ENCODE data around the gene PTCH2.
"Not testable (repeated sequence)": the region's sequence is repeated elsewhere in the genome, so short reads cannot be mapped to it uniquely, and the experiment has no call there.

The PTCH2 gene

GRCh38 chr1:44839576-44839975 lies 3.5 kb downstream of the PTCH2 start:
- in situ Hi-C loops (cut with MboI; ENCODE audit: low sequenced_read_pairs) = no loop called here

- in situ Hi-C loops (cut with MboI; ENCODE audit: low sequenced_read_pairs) = not testable (repeated sequence)
Measured at GRCh38 chr1:44838294-44838693, 4.8 kb downstream of the PTCH2 start.

- in situ Hi-C loops (cut with MboI; ENCODE audit: low sequenced_read_pairs) = no loop called here
Measured at GRCh38 chr1:44835738-44836675, 7.0 kb downstream of the PTCH2 start.

GRCh38 chr1:44834328-44834727 lies 8.7 kb downstream of the PTCH2 start:
- in situ Hi-C loops (cut with MboI; ENCODE audit: low sequenced_read_pairs) = no loop called here

- in situ Hi-C loops (cut with MboI; ENCODE audit: low sequenced_read_pairs) = no loop called here
Measured at GRCh38 chr1:44832056-44832705, 10.9 kb downstream of the PTCH2 start.

GRCh38 chr1:44831516-44831915 lies 11.5 kb downstream of the PTCH2 start:
- in situ Hi-C loops (cut with MboI; ENCODE audit: low sequenced_read_pairs) = no loop called here

GRCh38 chr1:44830900-44831304 lies 12.2 kb downstream of the PTCH2 start:
- in situ Hi-C loops (cut with MboI; ENCODE audit: low sequenced_read_pairs) = no loop called here

- in situ Hi-C loops (cut with MboI; ENCODE audit: low sequenced_read_pairs) = no loop called here
Measured at GRCh38 chr1:44829506-44830384, 13.3 kb downstream of the PTCH2 start.

GRCh38 chr1:44828841-44829440 lies 14.1 kb downstream of the PTCH2 start:
- in situ Hi-C loops (cut with MboI; ENCODE audit: low sequenced_read_pairs) = no loop called here

- in situ Hi-C loops (cut with MboI; ENCODE audit: low sequenced_read_pairs) = no loop called here
Measured at GRCh38 chr1:44828003-44828651, 14.9 kb downstream of the PTCH2 start.

- in situ Hi-C loops (cut with MboI; ENCODE audit: low sequenced_read_pairs) = no loop called here
Measured at GRCh38 chr1:44827197-44828002, 15.7 kb downstream of the PTCH2 start.

GRCh38 chr1:44826375-44827196 lies 16.5 kb downstream of the PTCH2 start:
- in situ Hi-C loops (cut with MboI; ENCODE audit: low sequenced_read_pairs) = no loop called here

GRCh38 chr1:44824392-44824791 lies 18.7 kb downstream of the PTCH2 start:
- in situ Hi-C loops (cut with MboI; ENCODE audit: low sequenced_read_pairs) = not testable (repeated sequence)

GRCh38 chr1:44822981-44823451 lies 20.0 kb downstream of the PTCH2 start:
- in situ Hi-C loops (cut with MboI; ENCODE audit: low sequenced_read_pairs) = no loop called here

GRCh38 chr1:44822131-44822701 lies 20.8 kb downstream of the PTCH2 start:
- in situ Hi-C loops (cut with MboI; ENCODE audit: low sequenced_read_pairs) = no loop called here

- in situ Hi-C loops (cut with MboI; ENCODE audit: low sequenced_read_pairs) = no loop called here
Measured at GRCh38 chr1:44821240-44821715, 21.8 kb downstream of the PTCH2 start.

- in situ Hi-C loops (cut with MboI; ENCODE audit: low sequenced_read_pairs) = no loop called here
Measured at GRCh38 chr1:44820328-44821239, 22.5 kb downstream of the PTCH2 start.
